K562 (cell line): ENCODE results near the gene UBL5. TPM values are rescaled to one million over a fixed set of nuclear protein-coding genes. Genes with fewer than 3 reads are reported as not detected.
A peak's percentile ranks its signal among the peaks of the same experiment; 100 is the strongest.

ENCODE experiments used
- ATF1 ChIP-seq, 2 experiments: fragments of 450-650 bp in 1 of 2; IDR thresholded peaks; 2 replicates each; pipeline ENCODE4 v1.6.1; 2016; ENCODE audit warnings: missing compliant biosample characterization in 1 of 2, missing genetic modification characterization in 1 of 2
- BCL6 ChIP-seq: fragments of 250-450 bp; sonication (Bioruptor Pico); IDR thresholded peaks from 2 replicates; pipeline ENCODE4 v1.4.0; 2020
- BRD4 ChIP-seq: fragments of 200-600 bp; sonication (generic); IDR thresholded peaks from 2 replicates; pipeline ENCODE4 v1.6.1; 2017; ENCODE audit warnings: inconsistent platforms
- DIDO1 ChIP-seq: fragments of 450-650 bp; IDR thresholded peaks from 2 replicates; pipeline ENCODE4 v1.6.1; 2016; ENCODE audit warnings: low read depth, missing biosample characterization, missing genetic modification characterization
- E2F1 ChIP-seq: sonication (generic); formaldehyde crosslinking; IDR thresholded peaks from 2 replicates; pipeline ENCODE4 v1.8.1; 2023; ENCODE audit warnings: mild to moderate bottlenecking, missing genetic modification reagents, moderate library complexity
- EP300 ChIP-seq: IDR thresholded peaks from 2 replicates; pipeline ENCODE4 v1.6.1; 2012; ENCODE audit warnings: low read length, improper control_type of control experiment
- ETS1 ChIP-seq: conservative IDR thresholded peaks from 2 replicates; pipeline ENCODE4 v1.6.1; 2011; ENCODE audit warnings: low read depth, mild to moderate bottlenecking, low read length; ENCODE audit not compliant: control insufficient read depth
- GTF2F1 ChIP-seq: IDR thresholded peaks from 2 replicates; pipeline ENCODE4 v1.6.1; 2011; ENCODE audit warnings: low read depth, low read length, improper control_type of control experiment
- HNRNPLL ChIP-seq: fragments of 200-400 bp; formaldehyde crosslinking; IDR thresholded peaks from 2 replicates; pipeline ENCODE4 v1.6.1; 2017; ENCODE audit warnings: low read length, low read depth, mild to moderate bottlenecking; ENCODE audit not compliant: poor library complexity, severe bottlenecking
- KHSRP ChIP-seq: fragments of 450-650 bp; IDR thresholded peaks from 2 replicates; pipeline ENCODE4 v1.6.1; 2017
- MTA2 ChIP-seq: fragments of 450-650 bp; IDR thresholded peaks from 2 replicates; pipeline ENCODE4 v1.6.1; 2016; ENCODE audit warnings: low read depth
- NBN ChIP-seq: fragments of 450-650 bp; IDR thresholded peaks from 2 replicates; pipeline ENCODE4 v1.6.1; 2016; ENCODE audit warnings: low read depth, mild to moderate bottlenecking
- NRF1 ChIP-seq, 2 experiments: fragments of 450-650 bp; IDR thresholded peaks in 1 of 2; conservative IDR thresholded peaks in 1 of 2; 2 replicates each; pipeline ENCODE4 v1.6.1; 2014; ENCODE audit warnings: mild to moderate bottlenecking in 2 of 2
- PRDM10 ChIP-seq: fragments of 450-650 bp; IDR thresholded peaks from 2 replicates; pipeline ENCODE4 v1.6.1; 2018; ENCODE audit not compliant: partially characterized antibody
- RAD51 ChIP-seq: fragments of 450-650 bp; IDR thresholded peaks from 2 replicates; pipeline ENCODE4 v1.7.1; 2016; ENCODE audit warnings: low read depth, mild to moderate bottlenecking, borderline replicate concordance
- TGIF2 ChIP-seq: sonication (generic); formaldehyde crosslinking; IDR thresholded peaks from 2 replicates; pipeline ENCODE4 v1.8.1; 2022; ENCODE audit warnings: mild to moderate bottlenecking, missing genetic modification reagents, moderate library complexity
- ZC3H8 ChIP-seq: fragments of 450-650 bp; IDR thresholded peaks from 2 replicates; pipeline ENCODE4 v1.6.1; 2017
- ZFPM2 ChIP-seq: fragments of 250-450 bp; sonication (Bioruptor Pico); IDR thresholded peaks from 2 replicates; pipeline ENCODE4 v1.5.1; 2022; ENCODE audit warnings: mild to moderate bottlenecking
- ZNF146 ChIP-seq: IDR thresholded peaks from one replicate; pipeline ENCODE4 v1.6.1; 2018; ENCODE audit warnings: missing compliant biosample characterization; ENCODE audit not compliant: unreplicated experiment
- ZNF436 ChIP-seq: fragments of 250-450, 450-650 bp; sonication (Bioruptor Pico); formaldehyde crosslinking; IDR thresholded peaks from 2 replicates; pipeline ENCODE4 v1.7.0; 2020; ENCODE audit warnings: mild to moderate bottlenecking
- ZNF583 ChIP-seq: fragments of 250-450 bp; sonication (Bioruptor Pico); IDR thresholded peaks from 2 replicates; pipeline ENCODE4 v1.4.0; 2020
- polyA plus RNA-seq, 8 experiments: library from polyadenylated mRNA; depleted of rRNA in 4 of 8; stranded (reverse) in 5 of 8; unstranded in 3 of 8; fragments of >200 nt; fragmentation: Nextera tagmentation in 2 of 8; fragmentation: Illumina TruSeq in 1 of 8; extraction: Ambion mirVana in 2 of 8; extraction: Trizol in 1 of 8; gene quantifications; 2 replicates each; pipeline versions ENCODE4 v1.2.1 to v1.2.3, GENCODE V29; 2011 to 2014; ENCODE audit warnings: inconsistent platforms in 1 of 8, missing spikeins in 1 of 8
- total RNA-seq, 7 experiments: library from RNA; depleted of rRNA in 6 of 7; stranded (reverse); fragments of >200 nt in 6 of 7; fragmentation: Illumina TruSeq in 2 of 7; extraction: Trizol in 2 of 7; gene quantifications; 2 replicates each; pipeline versions ENCODE4 v1.2.1 to v1.2.3, GENCODE V29; 2011 to 2021; ENCODE audit warnings: low replicate concordance in 1 of 7

UBL5 gene
- total and polyA plus RNA-seq, 9 of the 15 experiments (the other 6 are each of a cell fraction or from before 2014, with no cell fraction given), result 410 to 1,266 (median 613) TPM

GRCh38 chr19:9785367-9786331 lies 42.1 kb upstream of the UBL5 start (continued):
- TF ChIP-seq HNRNPLL (peak; percentile 92), DIDO1 (no peak), ZNF583 (no peak), PRDM10 (peak; percentile 46), ZNF436 (CRISPR knock-in tag) (no peak), ETS1 (no peak), KHSRP (no peak), RAD51 (no peak), NRF1 (conservative IDR thresholded peaks at IDR 0.05 in 1 of 2, IDR thresholded peaks at IDR 0.05 in 1 of 2) (peak; percentile 84 to 85), TGIF2 (CRISPR knock-in tag) (peak; percentile 46; the same call in 1 of the 2 replicates), BCL6 (CRISPR knock-in tag) (no peak), E2F1 (CRISPR knock-in tag) (no peak), NBN (peak; percentile 82; the same call in 1 of the 2 replicates), MTA2 (no peak), ZC3H8 (no peak), EP300 (no peak; the same call in 1 of the 2 replicates), BRD4 (no peak), ZFPM2 (no peak), ATF1 (CRISPR knock-in tag; IDR thresholded peaks at IDR 0.05) (no peak), ATF1 (tag; IDR thresholded peaks at IDR 0.05) (peak; percentile 56), ZNF146 (CRISPR knock-in tag) (no peak), GTF2F1 (no peak)
